GM12878 (cell line): ENCODE measurements around the gene CEP128. TPM values are rescaled to one million over a fixed set of nuclear protein-coding genes. Genes with fewer than 3 reads are reported as not detected.

Source experiments
- ATAC-seq: fragments of 200-7000 bp; cut with Tn5 transposase; 3 replicates; pipeline ENCODE4 v1.9.1; 2020; ENCODE audit warnings: mild to moderate bottlenecking, moderate library complexity
- BruUV-seq: library from RNA; stranded (reverse); fragments of 400-500 nt; replicated peaks from 2 replicates; lab custom pipeline; 2021; lab: Mats Ljungman, UMichigan
- CTCF ChIA-PET: fragments of 300-600 bp; sonication (Branson Sonifier 250); formaldehyde crosslinking; extraction: SDS; loops from one replicate; lab custom pipeline; 2021; ENCODE audit warnings: inconsistent platforms; lab: Yijun Ruan, JAX
- POLR2A ChIA-PET: fragments of 350-600 bp; formaldehyde crosslinking; extraction: SDS; loops from one replicate; lab custom pipeline; 2021; ENCODE audit warnings: inconsistent platforms; lab: Charles Lee
- RAD21 ChIA-PET: fragments of 300-600 bp; sonication (Branson Sonifier 250); formaldehyde crosslinking; loops from one replicate; lab custom pipeline; 2023; ENCODE audit warnings: antibody characterized with exemption; ENCODE audit not compliant: unreplicated experiment; lab: Charles Lee
- SMC1A ChIA-PET: fragments of 300-600 bp; sonication (Branson Sonifier 250); formaldehyde crosslinking; loops from one replicate; lab custom pipeline; 2023; ENCODE audit not compliant: unreplicated experiment, uncharacterized antibody; lab: Charles Lee
- DNase-seq: peaks from one replicate; pipeline ENCODE4 v3.0.0-alpha.2; 2011; ENCODE audit warnings: low read depth, low spot score
- FAIRE-seq: peaks from 3 replicates; lab custom pipeline; 2011; peaks lifted over from hg19 to GRCh38; lab: Jason Lieb, UNC
- H2AFZ ChIP-seq: 2 replicates; pipeline ENCODE4 v1.6.0; 2011; ENCODE audit warnings: low read depth, low read length, control low read depth; ENCODE audit not compliant: control insufficient read depth
- H3K27ac ChIP-seq: 2 replicates; pipeline ENCODE4 v1.5.1; 2011; ENCODE audit warnings: control low read depth; ENCODE audit not compliant: control insufficient read depth, insufficient read depth
- H3K27me3 ChIP-seq, 2 experiments: replicated peaks in 1 of 2; 2 replicates each; pipeline versions ENCODE4 v1.6.0 to v1.6.1; 2011; ENCODE audit warnings: low read length in 1 of 2; ENCODE audit not compliant: control insufficient read depth in 2 of 2, insufficient read depth in 2 of 2
- H3K36me3 ChIP-seq, 2 experiments: 2 replicates each; pipeline ENCODE4 v1.5.1; 2011; ENCODE audit warnings: low read length in 1 of 2; ENCODE audit not compliant: control insufficient read depth in 2 of 2, insufficient read depth in 2 of 2
- H3K4me1 ChIP-seq: 2 replicates; pipeline ENCODE4 v1.6.1; 2011; ENCODE audit warnings: mild to moderate bottlenecking, low read length, moderate library complexity, mixed read lengths; ENCODE audit not compliant: control insufficient read depth, insufficient read depth
- H3K4me2 ChIP-seq: 2 replicates; pipeline ENCODE4 v1.6.0; 2011; ENCODE audit warnings: control low read depth; ENCODE audit not compliant: control insufficient read depth, insufficient read depth
- H3K4me3 ChIP-seq: fragments of 200-600 bp; sonication (generic); 2 replicates; pipeline ENCODE4 v1.5.1; 2016
- H3K79me2 ChIP-seq: 2 replicates; pipeline ENCODE4 v1.6.0; 2011; ENCODE audit warnings: low read length; ENCODE audit not compliant: control insufficient read depth, insufficient read depth
- H3K9ac ChIP-seq: 2 replicates; pipeline ENCODE4 v1.8.0; 2011; ENCODE audit warnings: low read length, control low read depth, mixed read lengths; ENCODE audit not compliant: control insufficient read depth, insufficient read depth
- H3K9me3 ChIP-seq: replicated peaks from 3 replicates; pipeline ENCODE4 v1.5.1; 2011; ENCODE audit warnings: mild to moderate bottlenecking, low read length; ENCODE audit not compliant: control insufficient read depth, insufficient read depth
- H4K20me1 ChIP-seq: 2 replicates; pipeline ENCODE4 v1.6.0; 2011; ENCODE audit not compliant: control insufficient read depth, insufficient read depth
- CBX3 ChIP-seq: fragments of 200-600 bp; sonication (generic); IDR thresholded peaks from 2 replicates; pipeline ENCODE4 v1.6.1; 2016; ENCODE audit warnings: low read depth, borderline replicate concordance
- CHD2 ChIP-seq: IDR thresholded peaks from 2 replicates; pipeline ENCODE4 v1.6.1; 2011; ENCODE audit warnings: low read depth, low read length, improper control_type of control experiment, borderline replicate concordance
- CREB1 ChIP-seq: IDR thresholded peaks from 2 replicates; pipeline ENCODE4 v1.6.1; 2012; ENCODE audit warnings: low read depth, mild to moderate bottlenecking, inconsistent platforms
- EGR1 ChIP-seq, 2 experiments: IDR thresholded peaks; 1 replicate in 1 of 2; 2 replicates in 1 of 2; pipeline ENCODE4 v1.6.1; 2011 to 2012; ENCODE audit warnings: low read depth in 2 of 2, low read length in 2 of 2, borderline replicate concordance in 1 of 2, mild to moderate bottlenecking in 1 of 2, moderate library complexity in 1 of 2
- GATAD2B ChIP-seq: fragments of 450-650 bp; conservative IDR thresholded peaks from 2 replicates; pipeline ENCODE4 v1.6.1; 2017; ENCODE audit warnings: low read depth, mild to moderate bottlenecking, moderate library complexity
- KDM1A ChIP-seq: fragments of 200-600 bp; sonication (generic); IDR thresholded peaks from 2 replicates; pipeline ENCODE4 v1.6.1; 2016; ENCODE audit warnings: borderline replicate concordance
- NFYB ChIP-seq: IDR thresholded peaks from 2 replicates; pipeline ENCODE4 v1.6.1; 2011; ENCODE audit warnings: low read depth, mild to moderate bottlenecking, low read length, improper control_type of control experiment, moderate library complexity; ENCODE audit not compliant: insufficient read depth
- NR2C1 ChIP-seq: fragments of 450-650 bp; IDR thresholded peaks from 2 replicates; pipeline ENCODE4 v1.6.1; 2017; ENCODE audit warnings: antibody characterized with exemption, mild to moderate bottlenecking, moderate library complexity
- SMAD5 ChIP-seq: IDR thresholded peaks from 2 replicates; pipeline ENCODE4 v1.6.1; 2016; ENCODE audit warnings: antibody characterized with exemption, low read depth
- TARDBP ChIP-seq: IDR thresholded peaks from 2 replicates; pipeline ENCODE4 v1.6.1; 2016; ENCODE audit warnings: borderline replicate concordance
- TCF12 ChIP-seq: IDR thresholded peaks from 2 replicates; pipeline ENCODE4 v1.6.1; 2011; ENCODE audit warnings: low read depth, mild to moderate bottlenecking, low read length
- YBX1 ChIP-seq: fragments of 450-650 bp; IDR thresholded peaks from 2 replicates; pipeline ENCODE4 v1.6.1; 2016; ENCODE audit warnings: antibody characterized with exemption
- ZSCAN29 ChIP-seq: fragments of 450-650 bp; IDR thresholded peaks from 2 replicates; pipeline ENCODE4 v1.6.1; 2017; ENCODE audit warnings: mild to moderate bottlenecking, moderate library complexity
- ZZZ3 ChIP-seq: IDR thresholded peaks from 2 replicates; pipeline ENCODE4 v1.6.1; 2011; ENCODE audit warnings: low read depth; ENCODE audit not compliant: control insufficient read depth, insufficient read length
- WGBS: methylation state at CpG from one replicate; pipeline ENCODE4 v1.1.6; 2016; ENCODE audit warnings: low lambda C conversion rate; ENCODE audit not compliant: insufficient replicate concordance, insufficient coverage; ENCODE audit errors: missing lambda C conversion rate; 5-methylcytosine and 5-hydroxymethylcytosine counted together
- in situ Hi-C: fragments of 300-500 bp; cut with MboI; formaldehyde crosslinking; loops from 9 replicates; pipeline ENCODE4 v1.14.3; 2018; ENCODE audit warnings: mixed read lengths
- intact Hi-C: fragments of 100-400 bp; cut with micrococcal nuclease; formaldehyde crosslinking; loops from one replicate; pipeline ENCODE4 v1.14.2; 2022; ENCODE audit not compliant: unreplicated experiment
- polyA plus RNA-seq, 11 experiments: library from polyadenylated mRNA; depleted of rRNA in 4 of 11; unstranded in 6 of 11; stranded (reverse) in 5 of 11; fragments of >200 nt; fragmentation: Nextera tagmentation in 4 of 11; fragmentation: Illumina TruSeq in 1 of 11; extraction: Ambion mirVana in 4 of 11; extraction: Trizol in 1 of 11; gene quantifications; 1 replicate in 1 of 11; 2 replicates in 10 of 11; pipeline versions ENCODE4 v1.2.1 to v1.2.3, GENCODE V29; 2011 to 2016; ENCODE audit warnings: inconsistent platforms in 2 of 11, missing spikeins in 2 of 11, low read depth in 1 of 11
- total RNA-seq, 4 experiments: library from RNA; depleted of rRNA in 3 of 4; stranded (reverse); fragments of >200 nt in 3 of 4; fragmentation: Illumina TruSeq in 1 of 4; extraction: Trizol in 1 of 4; gene quantifications; 2 replicates each; pipeline versions ENCODE4 v1.2.1 to v1.2.3, GENCODE V29; 2013 to 2021
- TF ChIP-seq, protein P1 (sequence below): IDR thresholded peaks from 2 replicates; pipeline ENCODE4 v1.6.1; 2012; ENCODE audit warnings: low read length, inconsistent platforms

The CEP128 gene
- total and polyA plus RNA-seq, 10 of the 15 experiments (the other 5 are each of a cell fraction or from before 2014, with no cell fraction given), result 1.1 to 6.7 (median 3.4) TPM

DNA sequence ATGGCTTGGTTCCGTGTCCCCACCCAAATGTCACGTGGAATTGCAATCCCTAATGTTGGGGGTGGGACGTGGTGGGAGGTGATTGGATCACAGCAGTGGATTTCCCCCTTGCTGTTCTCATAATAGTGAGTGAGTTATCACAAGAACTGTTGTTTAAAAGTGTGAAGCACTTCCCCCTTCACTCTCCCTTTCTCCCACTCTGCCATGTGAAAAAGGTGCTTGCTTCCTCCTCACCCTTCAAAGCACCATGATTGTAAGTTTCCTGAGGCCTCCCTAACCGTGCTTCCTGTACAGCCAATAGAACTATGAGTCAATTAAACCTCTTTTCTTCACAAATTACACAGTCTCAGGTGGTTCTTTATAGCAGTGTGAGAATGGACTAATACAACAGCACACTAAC lies 5.3 kb upstream of the CEP128 start (continued):
- TF ChIP-seq NFYB, result no peak
- no peak for TF ChIP-seq EGR1 (IDR thresholded peaks at IDR 0.05; ENCODE audit: borderline replicate concordance in 1 of 2, low read depth in 2 of 2, low read length in 2 of 2)

DNA sequence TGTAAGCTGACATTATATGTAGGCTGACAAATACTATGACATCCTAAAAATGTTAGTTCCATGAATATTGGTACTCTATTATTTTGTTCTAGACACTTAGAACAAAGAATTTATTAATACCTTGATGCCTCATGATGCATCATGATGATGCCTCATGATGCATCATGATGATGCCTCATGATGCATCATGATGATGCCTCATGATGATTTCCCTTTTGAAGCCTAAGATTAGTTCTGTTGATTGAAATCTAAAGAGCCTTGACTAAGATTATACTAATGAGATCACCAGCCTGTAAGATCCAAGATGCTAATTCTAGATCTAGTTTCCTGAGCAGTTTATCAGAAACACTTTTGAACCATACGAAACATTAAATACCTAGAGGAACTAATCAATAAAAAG lies 4.6 kb upstream of the CEP128 start:
- POLR2A ChIA-PET, result no interaction called here
- no peak overlapping the region for H3K9ac ChIP-seq
- WGBS, result 100% methylated on average over 1 of the region's 1 CpG
- SMC1A ChIA-PET, result interaction anchor here (1.5 kb wide), 1 partner anchor 13 kb away, joined by 3 read pairs; no protein-coding TSS in a partner anchor
- RAD21 ChIA-PET, result no interaction called here
- no peaks in the 10 kb centered on the region; a peak in 1 of 4 replicates for H3K27me3 ChIP-seq
- TF ChIP-seq ZSCAN29 (no peak), NFYB (no peak), CBX3 (no peak), KDM1A (no peak), ZZZ3 (no peak), TARDBP (no peak), CREB1 (no peak), SMAD5 (no peak), GATAD2B (no peak), TCF12 (no peak), YBX1 (no peak), CHD2 (no peak), NR2C1 (no peak)
- TF ChIP-seq, protein P1, sequence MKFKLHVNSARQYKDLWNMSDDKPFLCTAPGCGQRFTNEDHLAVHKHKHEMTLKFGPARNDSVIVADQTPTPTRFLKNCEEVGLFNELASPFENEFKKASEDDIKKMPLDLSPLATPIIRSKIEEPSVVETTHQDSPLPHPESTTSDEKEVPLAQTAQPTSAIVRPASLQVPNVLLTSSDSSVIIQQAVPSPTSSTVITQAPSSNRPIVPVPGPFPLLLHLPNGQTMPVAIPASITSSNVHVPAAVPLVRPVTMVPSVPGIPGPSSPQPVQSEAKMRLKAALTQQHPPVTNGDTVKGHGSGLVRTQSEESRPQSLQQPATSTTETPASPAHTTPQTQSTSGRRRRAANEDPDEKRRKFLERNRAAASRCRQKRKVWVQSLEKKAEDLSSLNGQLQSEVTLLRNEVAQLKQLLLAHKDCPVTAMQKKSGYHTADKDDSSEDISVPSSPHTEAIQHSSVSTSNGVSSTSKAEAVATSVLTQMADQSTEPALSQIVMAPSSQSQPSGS, result no peak
- H3K79me2 ChIP-seq, result no peaks in the 10 kb centered on the region
- BruUV-seq, result no TSS peak
- ATAC-seq (no peak), FAIRE-seq (no peak), DNase-seq (no peak)
- H3K36me3 ChIP-seq, result no peaks in the 10 kb centered on the region
- H4K20me1 ChIP-seq, result no peaks in the 10 kb centered on the region
- CTCF ChIA-PET, result interaction anchor here (1.2 kb wide), 1 partner anchor 27 kb away, joined by 3 read pairs; no protein-coding TSS in a partner anchor
- H3K4me2 ChIP-seq, result no peak overlapping the region
- in situ Hi-C loops (no loop called here), intact Hi-C loops (no loop called here)
- no peak overlapping the region for H3K27ac ChIP-seq
- H3K9me3 ChIP-seq, result no peaks in the 10 kb centered on the region
- H3K4me3 ChIP-seq, result no peak overlapping the region
- H3K4me1 ChIP-seq, result no peaks in the 10 kb centered on the region
- H2AFZ ChIP-seq, result no peak overlapping the region
